Liver (tissue), 9 donors: ENCODE results near the gene PNKD. TPM values are rescaled to one million over a fixed set of nuclear protein-coding genes. Genes with fewer than 3 reads are reported as not detected.

Source experiments
- DNase-seq: peaks from one replicate; pipeline ENCODE4 v3.0.0-alpha.2; 2017; ENCODE audit warnings: low spot score
- H3K27ac ChIP-seq, 2 donors: one replicate each; pipeline ENCODE4 v1.7.0; 2013; ENCODE audit warnings: inconsistent platforms in 2 of 2, low read length in 2 of 2, control low read depth in 1 of 2, low read depth in 1 of 2, mild to moderate bottlenecking in 1 of 2
- H3K27me3 ChIP-seq, 4 donors: one replicate each; pipeline versions ENCODE4 v1.6.1 to v1.7.0; 2013; ENCODE audit warnings: low read length in 3 of 4, inconsistent platforms in 1 of 4, mild to moderate bottlenecking in 1 of 4, moderate library complexity in 1 of 4; ENCODE audit not compliant: control insufficient read depth in 4 of 4, insufficient read depth in 4 of 4
- H3K36me3 ChIP-seq, 4 donors: one replicate each; pipeline versions ENCODE4 v1.6.1 to v1.7.0; 2013; ENCODE audit warnings: low read length in 3 of 4, mild to moderate bottlenecking in 3 of 4, low read depth in 1 of 4, moderate library complexity in 1 of 4; ENCODE audit not compliant: control insufficient read depth in 4 of 4, insufficient read depth in 3 of 4
- H3K4me1 ChIP-seq, 4 donors: one replicate each; pipeline versions ENCODE4 v1.6.1 to v1.7.0; 2013; ENCODE audit warnings: low read length in 3 of 4, mild to moderate bottlenecking in 3 of 4, moderate library complexity in 1 of 4; ENCODE audit not compliant: control insufficient read depth in 4 of 4, insufficient read depth in 4 of 4
- H3K4me3 ChIP-seq, 3 donors: one replicate each; pipeline versions ENCODE4 v1.6.1 to v1.7.0; 2013; ENCODE audit warnings: low read length in 3 of 3, control low read depth in 1 of 3, low read depth in 1 of 3, mild to moderate bottlenecking in 1 of 3
- H3K9ac ChIP-seq, 2 donors: one replicate each; pipeline ENCODE4 v1.7.0; 2013; ENCODE audit warnings: low read length in 2 of 2, mild to moderate bottlenecking in 2 of 2, moderate library complexity in 2 of 2, control low read depth in 1 of 2, low read depth in 1 of 2
- H3K9me3 ChIP-seq, 4 donors: one replicate each; pipeline versions ENCODE4 v1.6.1 to v1.7.0; 2013; ENCODE audit warnings: low read length in 3 of 4; ENCODE audit not compliant: control insufficient read depth in 4 of 4
- EGR1 ChIP-seq, 2 donors: IDR thresholded peaks; 2 replicates each; pipeline ENCODE4 v1.6.1; 2016 to 2018; ENCODE audit warnings: antibody characterized with exemption in 2 of 2, low read depth in 2 of 2
- FOXA1 ChIP-seq: IDR thresholded peaks from 2 replicates; pipeline ENCODE4 v1.6.1; 2016; ENCODE audit warnings: antibody characterized with exemption
- FOXA2 ChIP-seq: IDR thresholded peaks from 2 replicates; pipeline ENCODE4 v1.6.1; 2016; ENCODE audit warnings: antibody characterized with exemption
- GABPA ChIP-seq, 2 donors: IDR thresholded peaks in 1 of 2; conservative IDR thresholded peaks in 1 of 2; 2 replicates each; pipeline ENCODE4 v1.6.1; 2016; ENCODE audit warnings: antibody characterized with exemption in 2 of 2, mild to moderate bottlenecking in 1 of 2, moderate library complexity in 1 of 2
- HNF4A ChIP-seq, 2 donors: conservative IDR thresholded peaks; 2 replicates each; pipeline ENCODE4 v1.6.1; 2016; ENCODE audit warnings: antibody characterized with exemption in 2 of 2, mild to moderate bottlenecking in 2 of 2
- HNF4G ChIP-seq: IDR thresholded peaks from 2 replicates; pipeline ENCODE4 v1.6.1; 2016; ENCODE audit warnings: antibody characterized with exemption
- JUND ChIP-seq, 2 donors: IDR thresholded peaks; 2 replicates each; pipeline ENCODE4 v1.6.1; 2016; ENCODE audit warnings: antibody characterized with exemption in 2 of 2
- NR2F2 ChIP-seq: IDR thresholded peaks from 2 replicates; pipeline ENCODE4 v1.6.1; 2016; ENCODE audit warnings: antibody characterized with exemption
- RAD21 ChIP-seq, 2 donors: IDR thresholded peaks; 2 replicates each; pipeline ENCODE4 v1.6.1; 2016; ENCODE audit warnings: antibody characterized with exemption in 2 of 2, mild to moderate bottlenecking in 2 of 2
- RXRA ChIP-seq, 2 donors: IDR thresholded peaks; 2 replicates each; pipeline ENCODE4 v1.6.1; 2017 to 2018; ENCODE audit warnings: antibody characterized with exemption in 2 of 2, mild to moderate bottlenecking in 1 of 2
- SP1 ChIP-seq: IDR thresholded peaks from 2 replicates; pipeline ENCODE4 v1.6.1; 2018; ENCODE audit warnings: antibody characterized with exemption, mild to moderate bottlenecking
- TAF1 ChIP-seq: conservative IDR thresholded peaks from 2 replicates; pipeline ENCODE4 v1.6.1; 2016; ENCODE audit warnings: antibody characterized with exemption, mild to moderate bottlenecking
- YY1 ChIP-seq: IDR thresholded peaks from 2 replicates; pipeline ENCODE4 v1.6.1; 2016; ENCODE audit warnings: antibody characterized with exemption, mild to moderate bottlenecking
- WGBS: extraction: QIAGEN DNeasy Blood & Tissue Kit; methylation state at CpG from one replicate; pipeline ENCODE4 v1.1.7; 2013; 5-methylcytosine and 5-hydroxymethylcytosine counted together
- polyA plus RNA-seq, 2 donors: library from polyadenylated mRNA; stranded (reverse) in 1 of 2; unstranded in 1 of 2; fragments of 200-250 nt in 1 of 2; fragments of >200 nt in 1 of 2; fragmentation: Nextera tagmentation in 1 of 2; extraction: Ambion mirVana in 1 of 2; gene quantifications; one replicate each; pipeline versions ENCODE4 v1.2.1 to v1.2.3, GENCODE V29; 2013 to 2015
- total RNA-seq, 2 donors: library from RNA; depleted of rRNA; stranded (reverse); fragments of >200 nt; gene quantifications; one replicate each; pipeline ENCODE4 v1.2.3, GENCODE V29; 2014
- TF ChIP-seq, protein P1 (sequence below): IDR thresholded peaks from 2 replicates; pipeline ENCODE4 v1.6.1; 2016; ENCODE audit warnings: antibody characterized with exemption, mild to moderate bottlenecking
- TF ChIP-seq, protein P2 (sequence below): IDR thresholded peaks from 2 replicates; pipeline ENCODE4 v1.6.1; 2016; ENCODE audit warnings: antibody characterized with exemption
- TF ChIP-seq, protein P3 (sequence below): IDR thresholded peaks from 2 replicates; pipeline ENCODE4 v1.6.1; 2016; ENCODE audit warnings: antibody characterized with exemption
- TF ChIP-seq, protein P4 (sequence below): fragments of 150-350 bp; IDR thresholded peaks from 2 replicates; pipeline ENCODE4 v1.5.1; 2017; ENCODE audit warnings: improper control_type of control experiment, low read depth, low read length; ENCODE audit not compliant: missing input control
- TF ChIP-seq, protein P5 (sequence below): IDR thresholded peaks from 2 replicates; pipeline ENCODE4 v1.6.1; 2016; ENCODE audit warnings: antibody characterized with exemption
- donor health status: healthy.
- donor health status: healthy.
- donor health status: healthy.
- donor health status: healthy.
- donor health status: healthy.

PNKD gene
- total and polyA plus RNA-seq, 4 donors = 28.5 to 161 (median 94.9) TPM

DNA sequence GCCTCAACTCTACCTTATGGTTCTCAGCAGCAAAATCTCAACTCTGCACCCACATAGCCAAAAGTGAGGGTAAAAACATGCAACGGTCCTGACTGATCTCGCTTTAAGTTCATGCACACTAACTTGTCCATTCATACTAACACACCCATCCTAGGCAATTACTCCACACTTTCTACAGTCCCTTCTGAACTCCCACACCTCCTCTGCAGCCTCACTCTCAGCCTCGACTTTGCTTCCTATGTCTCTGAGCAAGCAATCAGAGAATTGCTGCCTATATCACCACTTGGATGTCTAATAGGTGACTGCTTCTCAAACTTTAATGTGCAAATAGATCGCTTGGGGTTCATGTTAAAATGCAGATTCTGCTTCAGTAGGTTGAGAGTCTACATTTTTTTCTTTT, 29.8 kb downstream of the PNKD start (continued):
- TF ChIP-seq, protein P1, sequence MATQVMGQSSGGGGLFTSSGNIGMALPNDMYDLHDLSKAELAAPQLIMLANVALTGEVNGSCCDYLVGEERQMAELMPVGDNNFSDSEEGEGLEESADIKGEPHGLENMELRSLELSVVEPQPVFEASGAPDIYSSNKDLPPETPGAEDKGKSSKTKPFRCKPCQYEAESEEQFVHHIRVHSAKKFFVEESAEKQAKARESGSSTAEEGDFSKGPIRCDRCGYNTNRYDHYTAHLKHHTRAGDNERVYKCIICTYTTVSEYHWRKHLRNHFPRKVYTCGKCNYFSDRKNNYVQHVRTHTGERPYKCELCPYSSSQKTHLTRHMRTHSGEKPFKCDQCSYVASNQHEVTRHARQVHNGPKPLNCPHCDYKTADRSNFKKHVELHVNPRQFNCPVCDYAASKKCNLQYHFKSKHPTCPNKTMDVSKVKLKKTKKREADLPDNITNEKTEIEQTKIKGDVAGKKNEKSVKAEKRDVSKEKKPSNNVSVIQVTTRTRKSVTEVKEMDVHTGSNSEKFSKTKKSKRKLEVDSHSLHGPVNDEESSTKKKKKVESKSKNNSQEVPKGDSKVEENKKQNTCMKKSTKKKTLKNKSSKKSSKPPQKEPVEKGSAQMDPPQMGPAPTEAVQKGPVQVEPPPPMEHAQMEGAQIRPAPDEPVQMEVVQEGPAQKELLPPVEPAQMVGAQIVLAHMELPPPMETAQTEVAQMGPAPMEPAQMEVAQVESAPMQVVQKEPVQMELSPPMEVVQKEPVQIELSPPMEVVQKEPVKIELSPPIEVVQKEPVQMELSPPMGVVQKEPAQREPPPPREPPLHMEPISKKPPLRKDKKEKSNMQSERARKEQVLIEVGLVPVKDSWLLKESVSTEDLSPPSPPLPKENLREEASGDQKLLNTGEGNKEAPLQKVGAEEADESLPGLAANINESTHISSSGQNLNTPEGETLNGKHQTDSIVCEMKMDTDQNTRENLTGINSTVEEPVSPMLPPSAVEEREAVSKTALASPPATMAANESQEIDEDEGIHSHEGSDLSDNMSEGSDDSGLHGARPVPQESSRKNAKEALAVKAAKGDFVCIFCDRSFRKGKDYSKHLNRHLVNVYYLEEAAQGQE = no peak
- TF ChIP-seq HNF4G (no peak), EGR1 (IDR thresholded peaks at IDR 0.05; ENCODE audit: low read depth in 2 of 2) (no peak)

DNA sequence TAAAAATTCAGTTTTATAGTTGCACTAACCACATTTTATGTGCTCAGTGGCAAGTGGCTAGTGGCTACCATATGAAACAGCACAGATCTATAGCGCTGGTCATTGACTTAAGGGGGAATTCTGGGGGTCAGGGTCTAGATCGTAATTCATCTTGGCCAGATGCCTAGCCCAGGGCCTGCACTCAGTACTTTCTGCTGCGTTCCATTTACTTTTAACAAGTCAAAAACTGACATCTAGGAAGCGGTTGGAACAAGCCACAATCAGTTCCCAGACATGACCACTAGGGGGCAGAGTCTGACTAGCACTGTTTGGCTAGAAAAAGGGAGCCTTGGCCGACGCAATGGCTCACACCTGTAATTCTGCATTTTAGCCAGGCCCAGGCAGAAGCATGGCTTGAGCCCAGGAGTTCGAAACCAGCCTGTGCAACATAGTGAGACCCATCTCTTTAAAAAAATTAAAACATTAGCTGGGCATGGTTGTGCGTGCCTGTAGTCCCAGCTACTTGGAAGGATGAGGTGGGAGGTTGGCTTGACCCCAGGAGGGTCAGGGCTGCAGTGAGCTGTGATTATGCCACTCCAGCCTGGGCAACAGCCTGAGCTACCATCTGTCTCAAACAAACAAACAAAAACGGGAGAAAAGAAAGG, 31.0 kb downstream of the PNKD start:
- 8% methylated on average over 9 of the region's 9 CpGs for WGBS
- Histone ChIP-seq H3K36me3 (no peaks in the 10 kb centered on the region), H3K4me3 (no peak overlapping the region), H3K9ac (peak overlapping the region in 1 of 2 donors; percentile 21), H3K27ac (no peak overlapping the region), H3K27me3 (no peaks in the 10 kb centered on the region), H3K9me3 (no peaks in the 10 kb centered on the region), H3K4me1 (peaks cover 7 to 11% (median 8%) of the 10 kb centered on the region in 4 donors)
- no peak for TF ChIP-seq JUND (IDR thresholded peaks at IDR 0.05)
- TF ChIP-seq TAF1 = no peak
- TF ChIP-seq FOXA2 = no peak
- TF ChIP-seq, protein P2, sequence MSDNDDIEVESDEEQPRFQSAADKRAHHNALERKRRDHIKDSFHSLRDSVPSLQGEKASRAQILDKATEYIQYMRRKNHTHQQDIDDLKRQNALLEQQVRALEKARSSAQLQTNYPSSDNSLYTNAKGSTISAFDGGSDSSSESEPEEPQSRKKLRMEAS = no peak
- TF ChIP-seq, protein P3, sequence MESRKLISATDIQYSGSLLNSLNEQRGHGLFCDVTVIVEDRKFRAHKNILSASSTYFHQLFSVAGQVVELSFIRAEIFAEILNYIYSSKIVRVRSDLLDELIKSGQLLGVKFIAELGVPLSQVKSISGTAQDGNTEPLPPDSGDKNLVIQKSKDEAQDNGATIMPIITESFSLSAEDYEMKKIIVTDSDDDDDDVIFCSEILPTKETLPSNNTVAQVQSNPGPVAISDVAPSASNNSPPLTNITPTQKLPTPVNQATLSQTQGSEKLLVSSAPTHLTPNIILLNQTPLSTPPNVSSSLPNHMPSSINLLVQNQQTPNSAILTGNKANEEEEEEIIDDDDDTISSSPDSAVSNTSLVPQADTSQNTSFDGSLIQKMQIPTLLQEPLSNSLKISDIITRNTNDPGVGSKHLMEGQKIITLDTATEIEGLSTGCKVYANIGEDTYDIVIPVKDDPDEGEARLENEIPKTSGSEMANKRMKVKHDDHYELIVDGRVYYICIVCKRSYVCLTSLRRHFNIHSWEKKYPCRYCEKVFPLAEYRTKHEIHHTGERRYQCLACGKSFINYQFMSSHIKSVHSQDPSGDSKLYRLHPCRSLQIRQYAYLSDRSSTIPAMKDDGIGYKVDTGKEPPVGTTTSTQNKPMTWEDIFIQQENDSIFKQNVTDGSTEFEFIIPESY = no peak
- no peak for TF ChIP-seq GABPA (IDR thresholded peaks at IDR 0.05 in 1 of 2, conservative IDR thresholded peaks at IDR 0.05 in 1 of 2)
- TF ChIP-seq EGR1 (IDR thresholded peaks at IDR 0.05; ENCODE audit: low read depth in 2 of 2) = no peak
- TF ChIP-seq, protein P4, sequence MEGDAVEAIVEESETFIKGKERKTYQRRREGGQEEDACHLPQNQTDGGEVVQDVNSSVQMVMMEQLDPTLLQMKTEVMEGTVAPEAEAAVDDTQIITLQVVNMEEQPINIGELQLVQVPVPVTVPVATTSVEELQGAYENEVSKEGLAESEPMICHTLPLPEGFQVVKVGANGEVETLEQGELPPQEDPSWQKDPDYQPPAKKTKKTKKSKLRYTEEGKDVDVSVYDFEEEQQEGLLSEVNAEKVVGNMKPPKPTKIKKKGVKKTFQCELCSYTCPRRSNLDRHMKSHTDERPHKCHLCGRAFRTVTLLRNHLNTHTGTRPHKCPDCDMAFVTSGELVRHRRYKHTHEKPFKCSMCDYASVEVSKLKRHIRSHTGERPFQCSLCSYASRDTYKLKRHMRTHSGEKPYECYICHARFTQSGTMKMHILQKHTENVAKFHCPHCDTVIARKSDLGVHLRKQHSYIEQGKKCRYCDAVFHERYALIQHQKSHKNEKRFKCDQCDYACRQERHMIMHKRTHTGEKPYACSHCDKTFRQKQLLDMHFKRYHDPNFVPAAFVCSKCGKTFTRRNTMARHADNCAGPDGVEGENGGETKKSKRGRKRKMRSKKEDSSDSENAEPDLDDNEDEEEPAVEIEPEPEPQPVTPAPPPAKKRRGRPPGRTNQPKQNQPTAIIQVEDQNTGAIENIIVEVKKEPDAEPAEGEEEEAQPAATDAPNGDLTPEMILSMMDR = peak; percentile 98
- TF ChIP-seq NR2F2 = peak; percentile 14
- TF ChIP-seq HNF4G = no peak
- TF ChIP-seq, protein P1 = no peak
- peak in 1 of 2 donors; percentile 38 for TF ChIP-seq RXRA (IDR thresholded peaks at IDR 0.05)
- TF ChIP-seq, protein P5, sequence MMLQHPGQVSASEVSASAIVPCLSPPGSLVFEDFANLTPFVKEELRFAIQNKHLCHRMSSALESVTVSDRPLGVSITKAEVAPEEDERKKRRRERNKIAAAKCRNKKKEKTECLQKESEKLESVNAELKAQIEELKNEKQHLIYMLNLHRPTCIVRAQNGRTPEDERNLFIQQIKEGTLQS = peak; percentile 50
- TF ChIP-seq SP1 = peak; percentile 40
- no peak for TF ChIP-seq FOXA1
- TF ChIP-seq RAD21 (IDR thresholded peaks at IDR 0.05) = peak; percentile 99
- TF ChIP-seq YY1 = peak; percentile 40
- TF ChIP-seq HNF4A (conservative IDR thresholded peaks at IDR 0.05) = peak; percentile 15 to 36
- peak; percentile 90 for DNase-seq
